Ovary (tissue), 3 donors: ENCODE data around the gene NES.

Source experiments
- CTCF ChIP-seq, 3 donors: fragments of 450-650 bp in 2 of 3; fragments of 200-600 bp in 1 of 3; IDR thresholded peaks; one replicate each; pipeline versions ENCODE4 v1.5.1 to v1.8.0; 2016 to 2022; ENCODE audit warnings: antibody characterized with exemption in 3 of 3, mild to moderate bottlenecking in 1 of 3
- EP300 ChIP-seq: sonication (generic); formaldehyde crosslinking; IDR thresholded peaks from one replicate; pipeline ENCODE4 v1.6.1; 2017; ENCODE audit warnings: antibody characterized with exemption
- POLR2A ChIP-seq: fragments of 450-650 bp; IDR thresholded peaks from one replicate; pipeline ENCODE4 v1.6.1; 2017; ENCODE audit warnings: antibody characterized with exemption, mild to moderate bottlenecking, moderate library complexity
- donor health status: DM: no; HTN: no; CAD: no.

GRCh38 chr1:156703741-156704140, 26.5 kb upstream of the NES start:
- no peak for TF ChIP-seq CTCF (IDR thresholded peaks at IDR 0.05)
- no peak for TF ChIP-seq POLR2A
- no peak for TF ChIP-seq EP300
